ENCODE results near the gene MED27.

GRCh38 chr9:132124800-132125199, 45.1 kb upstream of the MED27 start:
- TF ChIP-seq ZFP36 (IDR thresholded peaks at IDR 0.05; ENCODE audit: borderline replicate concordance, low read depth, low read length, partially characterized antibody) (no peak), RNF2 (conservative IDR thresholded peaks at IDR 0.05; ENCODE audit: low read depth) (no peak), ZNF580 (CRISPR knock-in tag; IDR thresholded peaks at IDR 0.05; ENCODE audit: borderline replicate concordance, low read depth) (no peak), CEBPB (IDR thresholded peaks at IDR 0.05; ENCODE audit: borderline replicate concordance, low read depth, low read length) (no peak)
- TF ChIP-seq, protein P1, sequence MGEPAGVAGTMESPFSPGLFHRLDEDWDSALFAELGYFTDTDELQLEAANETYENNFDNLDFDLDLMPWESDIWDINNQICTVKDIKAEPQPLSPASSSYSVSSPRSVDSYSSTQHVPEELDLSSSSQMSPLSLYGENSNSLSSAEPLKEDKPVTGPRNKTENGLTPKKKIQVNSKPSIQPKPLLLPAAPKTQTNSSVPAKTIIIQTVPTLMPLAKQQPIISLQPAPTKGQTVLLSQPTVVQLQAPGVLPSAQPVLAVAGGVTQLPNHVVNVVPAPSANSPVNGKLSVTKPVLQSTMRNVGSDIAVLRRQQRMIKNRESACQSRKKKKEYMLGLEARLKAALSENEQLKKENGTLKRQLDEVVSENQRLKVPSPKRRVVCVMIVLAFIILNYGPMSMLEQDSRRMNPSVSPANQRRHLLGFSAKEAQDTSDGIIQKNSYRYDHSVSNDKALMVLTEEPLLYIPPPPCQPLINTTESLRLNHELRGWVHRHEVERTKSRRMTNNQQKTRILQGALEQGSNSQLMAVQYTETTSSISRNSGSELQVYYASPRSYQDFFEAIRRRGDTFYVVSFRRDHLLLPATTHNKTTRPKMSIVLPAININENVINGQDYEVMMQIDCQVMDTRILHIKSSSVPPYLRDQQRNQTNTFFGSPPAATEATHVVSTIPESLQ (CRISPR knock-in tag; conservative IDR thresholded peaks at IDR 0.05): no peak
- TF ChIP-seq, protein P2, sequence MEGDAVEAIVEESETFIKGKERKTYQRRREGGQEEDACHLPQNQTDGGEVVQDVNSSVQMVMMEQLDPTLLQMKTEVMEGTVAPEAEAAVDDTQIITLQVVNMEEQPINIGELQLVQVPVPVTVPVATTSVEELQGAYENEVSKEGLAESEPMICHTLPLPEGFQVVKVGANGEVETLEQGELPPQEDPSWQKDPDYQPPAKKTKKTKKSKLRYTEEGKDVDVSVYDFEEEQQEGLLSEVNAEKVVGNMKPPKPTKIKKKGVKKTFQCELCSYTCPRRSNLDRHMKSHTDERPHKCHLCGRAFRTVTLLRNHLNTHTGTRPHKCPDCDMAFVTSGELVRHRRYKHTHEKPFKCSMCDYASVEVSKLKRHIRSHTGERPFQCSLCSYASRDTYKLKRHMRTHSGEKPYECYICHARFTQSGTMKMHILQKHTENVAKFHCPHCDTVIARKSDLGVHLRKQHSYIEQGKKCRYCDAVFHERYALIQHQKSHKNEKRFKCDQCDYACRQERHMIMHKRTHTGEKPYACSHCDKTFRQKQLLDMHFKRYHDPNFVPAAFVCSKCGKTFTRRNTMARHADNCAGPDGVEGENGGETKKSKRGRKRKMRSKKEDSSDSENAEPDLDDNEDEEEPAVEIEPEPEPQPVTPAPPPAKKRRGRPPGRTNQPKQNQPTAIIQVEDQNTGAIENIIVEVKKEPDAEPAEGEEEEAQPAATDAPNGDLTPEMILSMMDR (CRISPR knock-in tag; IDR thresholded peaks at IDR 0.05): no peak
